Measurements from ENCODE around the gene SLC7A7. TPM values are rescaled to one million over a fixed set of nuclear protein-coding genes. Genes with fewer than 3 reads are reported as not detected.
"Not testable (repeated sequence)": the region's sequence is repeated elsewhere in the genome, so short reads cannot be mapped to it uniquely, and the experiment has no call there.

The SLC7A7 gene
- total RNA-seq, 4 donors from 2014 or later: 0.68 to 5.3 (median 2.2) TPM

DNA sequence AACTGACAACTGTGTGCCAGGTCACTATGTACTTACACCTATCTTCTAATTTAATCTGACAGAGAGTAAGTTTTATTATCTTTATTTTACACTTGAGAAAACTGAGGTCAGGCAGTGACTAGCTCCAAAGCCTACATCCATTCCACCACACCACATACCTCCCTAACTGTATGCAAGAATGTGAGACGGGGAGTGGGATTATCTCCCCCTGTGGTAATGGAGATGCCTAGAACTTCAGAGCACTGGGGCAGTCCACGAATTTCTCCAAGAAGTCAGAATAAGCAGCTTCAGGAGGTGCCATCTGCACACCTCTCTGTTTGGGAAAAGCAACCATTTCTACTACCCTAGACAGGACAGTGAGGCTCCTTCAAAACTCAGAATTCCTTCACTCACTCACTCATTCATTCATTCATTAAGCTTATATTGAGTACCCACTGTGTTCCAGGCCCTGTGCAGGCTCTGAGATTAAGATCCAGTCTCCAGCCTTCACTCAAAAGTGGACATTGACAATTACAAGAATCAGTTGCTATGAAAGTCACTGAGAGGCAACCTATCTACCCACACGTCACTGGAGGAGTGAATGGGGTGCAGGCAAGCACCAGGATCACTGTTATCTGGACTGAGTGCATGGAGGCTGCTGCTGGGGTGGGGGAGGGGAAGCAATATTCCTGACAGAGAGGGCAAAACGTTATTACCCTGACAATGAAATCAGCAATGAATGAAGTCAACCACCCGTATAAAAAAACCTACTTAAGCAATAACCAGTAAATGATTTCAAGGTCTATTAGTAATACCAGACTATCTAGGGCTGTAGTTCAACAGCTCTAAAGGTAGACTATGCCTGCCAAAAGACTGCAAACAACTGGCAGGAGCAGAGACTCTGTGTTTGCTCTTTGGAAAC is 18.0 kb downstream of the SLC7A7 start:
- Histone ChIP-seq H3K27me3 (no peaks in the 10 kb centered on the region), H3K36me3 (no peaks in the 10 kb centered on the region), H3K27ac (no peak overlapping the region), H3K9me3 (no peaks in the 10 kb centered on the region), H3K4me3 (no peak overlapping the region), H3K4me1 (no peaks in the 10 kb centered on the region)
- DNase-seq (no peak), ATAC-seq (no peak)
- intact Hi-C loops (cut with DNase I; ENCODE audit: low total_unique reads) (no loop called here), in situ Hi-C loops (cut with MboI; ENCODE audit: low sequenced_read_pairs in 4 of 4) (no loop called here)
- TF ChIP-seq POLR2A (IDR thresholded peaks at IDR 0.05) (no peak), CTCF (IDR thresholded peaks at IDR 0.05 in 4 of 5, conservative IDR thresholded peaks at IDR 0.05 in 1 of 5) (no peak)

GRCh38 chr14:22796087-22796707 is 19.0 kb downstream of the SLC7A7 start:
- Histone ChIP-seq H3K4me1 (no peaks in the 10 kb centered on the region), H3K27ac (no peak overlapping the region), H3K9me3 (no peaks in the 10 kb centered on the region), H3K4me3 (no peak overlapping the region), H3K36me3 (no peaks in the 10 kb centered on the region), H3K27me3 (no peaks in the 10 kb centered on the region)
- intact Hi-C loops (cut with DNase I; ENCODE audit: low total_unique reads) (no loop called here), in situ Hi-C loops (cut with MboI; ENCODE audit: low sequenced_read_pairs in 4 of 4) (no loop called here)
- no peak for ATAC-seq
- TF ChIP-seq CTCF (IDR thresholded peaks at IDR 0.05 in 4 of 5, conservative IDR thresholded peaks at IDR 0.05 in 1 of 5) (no peak), POLR2A (IDR thresholded peaks at IDR 0.05) (no peak)
- no peak for DNase-seq

DNA sequence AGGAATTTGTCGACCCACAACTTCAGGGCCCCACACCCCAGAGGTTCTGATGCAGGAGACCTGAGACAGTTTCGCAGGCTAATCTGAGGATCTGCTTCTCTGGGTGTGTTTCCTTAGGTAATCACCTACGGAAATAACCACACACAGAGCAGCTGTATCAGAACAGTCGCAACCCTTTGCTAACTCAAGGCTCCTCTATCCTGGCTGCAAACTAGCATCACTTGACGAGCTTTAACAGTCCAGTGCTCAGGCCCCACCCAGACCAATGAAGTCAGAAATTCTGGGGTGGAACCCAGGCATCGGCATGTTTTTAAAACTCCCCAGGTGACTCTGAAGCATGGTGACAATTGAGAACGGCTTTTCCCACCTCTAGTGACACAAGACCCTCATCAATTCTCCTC is 20.7 kb downstream of the SLC7A7 start:
- in situ Hi-C loops (cut with MboI; ENCODE audit: low sequenced_read_pairs in 4 of 4): no loop called here
- TF ChIP-seq POLR2A (IDR thresholded peaks at IDR 0.05) (no peak), CTCF (IDR thresholded peaks at IDR 0.05 in 4 of 5, conservative IDR thresholded peaks at IDR 0.05 in 1 of 5) (no peak)
- no peak for DNase-seq

DNA sequence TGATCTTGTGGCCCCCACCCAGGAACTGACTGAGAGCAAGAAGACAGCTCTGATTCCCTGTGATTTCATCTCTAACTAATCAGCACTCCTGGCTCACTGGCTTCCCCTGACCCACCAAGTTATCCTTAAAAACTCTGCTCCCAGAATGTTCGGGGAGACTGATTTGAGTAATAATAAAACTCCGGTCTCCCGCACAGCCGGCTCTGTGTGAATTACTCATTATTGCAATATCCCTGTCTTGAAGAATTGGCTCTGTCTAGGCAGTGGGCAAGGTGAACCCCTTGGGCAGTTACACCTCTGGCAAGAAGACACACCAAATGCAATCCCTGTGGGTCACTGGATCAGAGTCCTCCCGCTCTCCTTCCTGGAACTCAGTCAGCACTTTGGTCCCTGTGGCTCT is 21.3 kb downstream of the SLC7A7 start:
- ATAC-seq: no peak

More for the DNA sequence above, 20.7 kb downstream of the SLC7A7 start:
- H3K27me3 ChIP-seq: no peaks in the 10 kb centered on the region
- H3K4me1 ChIP-seq: no peaks in the 10 kb centered on the region
- intact Hi-C loops (cut with DNase I; ENCODE audit: low total_unique reads): no loop called here
- no peaks in the 10 kb centered on the region for H3K36me3 ChIP-seq
- no peak for ATAC-seq
- H3K27ac ChIP-seq: no peak overlapping the region
- H3K9me3 ChIP-seq: no peaks in the 10 kb centered on the region
- no peak overlapping the region for H3K4me3 ChIP-seq

GRCh38 chr14:22793550-22793949 is 21.7 kb downstream of the SLC7A7 start:
- DNase-seq; ATAC-seq; H3K27me3 ChIP-seq; H3K4me1 ChIP-seq; H3K27ac ChIP-seq; H3K4me3 ChIP-seq; in situ Hi-C loops (cut with MboI; ENCODE audit: low sequenced_read_pairs in 4 of 4); intact Hi-C loops (cut with DNase I; ENCODE audit: low total_unique reads); H3K9me3 ChIP-seq; H3K36me3 ChIP-seq: not testable (repeated sequence)

More for the DNA sequence above, 21.3 kb downstream of the SLC7A7 start:
- no peak for TF ChIP-seq POLR2A (IDR thresholded peaks at IDR 0.05)
- no peak for TF ChIP-seq CTCF (IDR thresholded peaks at IDR 0.05 in 4 of 5, conservative IDR thresholded peaks at IDR 0.05 in 1 of 5)
- in situ Hi-C loops (cut with MboI; ENCODE audit: low sequenced_read_pairs in 4 of 4) (no loop called here), intact Hi-C loops (cut with DNase I; ENCODE audit: low total_unique reads) (no loop called here)
- Histone ChIP-seq H3K9me3 (no peaks in the 10 kb centered on the region), H3K27ac (no peak overlapping the region), H3K36me3 (no peaks in the 10 kb centered on the region), H3K27me3 (no peaks in the 10 kb centered on the region), H3K4me1 (no peaks in the 10 kb centered on the region), H3K4me3 (no peak overlapping the region)
- no peak for DNase-seq

All from gastrocnemius medialis (tissue), 4 donors.